ENCODE results near the gene CACNB4. TPM values are rescaled to one million over a fixed set of nuclear protein-coding genes. Genes with fewer than 3 reads are reported as not detected.
A peak's percentile ranks its signal among the peaks of the same experiment; 100 is the strongest.

The CACNB4 gene
- under 1 TPM; 0.14 to 0.20 TPM for total RNA-seq
- 0.27 TPM for polyA plus RNA-seq (2013, experiment 1 of 2)
- polyA plus RNA-seq (2013, experiment 2 of 2): 0.49 TPM
- total RNA-seq: 0 to 0.84 (median 0.27) reads per million in 172 experiments

- H3K27me3 ChIP-seq (ENCODE audit: control insufficient read depth in 1 of 2, insufficient read depth in 2 of 2, low read length in 2 of 2): peaks cover 48 to 60% of the 10 kb centered on the region in 2 experiments
- no peak within 1 kb of the TSS for H3K27ac Mint-ChIP-seq
These were observed at the start of gene CACNB4 for GRCh38 chr2:152098496-152099366. CACNB4 (minus strand) TSS chr2:152099044.

GRCh38 chr2:152134488-152135280 lies 35.8 kb upstream of the CACNB4 start:
- no peak overlapping the region for H3K4me3 ChIP-seq (ENCODE audit: low read length)
- H3K4me1 ChIP-seq (ENCODE audit: insufficient read depth, low read length): no peaks in the 10 kb centered on the region
- H3K4me3 Mint-ChIP-seq: no peak overlapping the region
- peaks cover 7% of the 10 kb centered on the region for H3K4me1 Mint-ChIP-seq (ENCODE audit: low read depth)
- no peak for DNase-seq
- no peak for ATAC-seq (ENCODE audit: poor library complexity)
- no peaks in the 10 kb centered on the region for H3K9me3 Mint-ChIP-seq
- no peaks in the 10 kb centered on the region for H3K27me3 Mint-ChIP-seq
- H3K27me3 ChIP-seq (ENCODE audit: control insufficient read depth in 1 of 2, insufficient read depth in 2 of 2, low read length in 2 of 2): no peaks in the 10 kb centered on the region
- intact Hi-C loops (cut with DNase I, micrococcal nuclease): no loop called here
- no peaks in the 10 kb centered on the region for H3K9me3 ChIP-seq (ENCODE audit: control insufficient read depth in 1 of 2, insufficient read depth in 1 of 2, low read length in 2 of 2)
- H3K36me3 ChIP-seq (ENCODE audit: insufficient read depth, low read length): peaks cover 13% of the 10 kb centered on the region
- CTCF ChIA-PET: interaction anchor here (0.9 to 1.4 kb wide), 2 partner anchors 41 to 639 kb away, joined by 3 read pairs; partner anchors contain the start of gene STAM2
- H3K27ac Mint-ChIP-seq: no peak overlapping the region
- POLR2A ChIA-PET: no interaction called here
- no peak for TF ChIP-seq CTCF (IDR thresholded peaks at IDR 0.05)
- no peak overlapping the region for H3K27ac ChIP-seq (ENCODE audit: low read depth in 1 of 2, low read length in 2 of 2)
- H3K36me3 Mint-ChIP-seq (ENCODE audit: low read depth): peaks cover 58% of the 10 kb centered on the region

More at GRCh38 chr2:152098496-152099366, at the start of gene CACNB4:
- no peak within 1 kb of the TSS for H3K27ac ChIP-seq (ENCODE audit: low read depth in 1 of 2, low read length in 2 of 2)
- peak within 1 kb of the TSS; percentile 50 for H3K4me3 ChIP-seq (ENCODE audit: low read length)
- ChIA-PET POLR2A (interaction anchor here (0.9 kb wide), 1 partner anchor 77 kb away, joined by 3 read pairs; the partner anchor contains the start of gene STAM2), CTCF (no interaction called here)
- peaks cover 25% of the 10 kb centered on the region for H3K4me1 ChIP-seq (ENCODE audit: insufficient read depth, low read length)
- ATAC-seq (ENCODE audit: poor library complexity) (no peak), DNase-seq (peak in 5 of 14 experiments; percentile 2 to 33 (median 15))
- H3K4me1 Mint-ChIP-seq (ENCODE audit: low read depth): peaks cover 17% of the 10 kb centered on the region
- no peaks in the 10 kb centered on the region for H3K9me3 Mint-ChIP-seq
- peak within 1 kb of the TSS; percentile 83 for H3K4me3 Mint-ChIP-seq
- H3K27me3 Mint-ChIP-seq: peaks cover 63% of the 10 kb centered on the region
- H3K36me3 ChIP-seq (ENCODE audit: insufficient read depth, low read length): no peaks in the 10 kb centered on the region
- no peaks in the 10 kb centered on the region for H3K9me3 ChIP-seq (ENCODE audit: control insufficient read depth in 1 of 2, insufficient read depth in 1 of 2, low read length in 2 of 2)
- H3K36me3 Mint-ChIP-seq (ENCODE audit: low read depth): no peaks in the 10 kb centered on the region
- intact Hi-C loops (cut with DNase I, micrococcal nuclease): no loop called here
- no peak for TF ChIP-seq CTCF (IDR thresholded peaks at IDR 0.05)

- H3K27ac Mint-ChIP-seq: no peak overlapping the region
- POLR2A ChIA-PET: no interaction called here
- ATAC-seq (ENCODE audit: poor library complexity) (no peak), DNase-seq (no peak)
- H3K36me3 Mint-ChIP-seq (ENCODE audit: low read depth): peaks cover 60% of the 10 kb centered on the region
- no peaks in the 10 kb centered on the region for H3K9me3 Mint-ChIP-seq
- no peak for TF ChIP-seq CTCF (IDR thresholded peaks at IDR 0.05)
- peaks cover 7% of the 10 kb centered on the region for H3K4me1 Mint-ChIP-seq (ENCODE audit: low read depth)
- H3K4me1 ChIP-seq (ENCODE audit: insufficient read depth, low read length): no peaks in the 10 kb centered on the region
- H3K4me3 ChIP-seq (ENCODE audit: low read length): no peak overlapping the region
- peaks cover 8% of the 10 kb centered on the region for H3K36me3 ChIP-seq (ENCODE audit: insufficient read depth, low read length)
- no peak overlapping the region for H3K4me3 Mint-ChIP-seq
- H3K9me3 ChIP-seq (ENCODE audit: control insufficient read depth in 1 of 2, insufficient read depth in 1 of 2, low read length in 2 of 2): no peaks in the 10 kb centered on the region
- no peaks in the 10 kb centered on the region for H3K27me3 Mint-ChIP-seq
- intact Hi-C loops (cut with DNase I, micrococcal nuclease): no loop called here
- CTCF ChIA-PET: no interaction called here
- H3K27me3 ChIP-seq (ENCODE audit: control insufficient read depth in 1 of 2, insufficient read depth in 2 of 2, low read length in 2 of 2): no peaks in the 10 kb centered on the region
- no peak overlapping the region for H3K27ac ChIP-seq (ENCODE audit: low read depth in 1 of 2, low read length in 2 of 2)
These were observed 33.5 kb upstream of the CACNB4 start for GRCh38 chr2:152132306-152132705.

Data from CD4-positive, alpha-beta T cell (primary cell).